ENCODE measurements around the gene LYRM9. TPM values are rescaled to one million over a fixed set of nuclear protein-coding genes. Genes with fewer than 3 reads are reported as not detected.

LYRM9 gene
- 10 to 100 TPM; 11.7 to 14.5 TPM for total RNA-seq

DNA sequence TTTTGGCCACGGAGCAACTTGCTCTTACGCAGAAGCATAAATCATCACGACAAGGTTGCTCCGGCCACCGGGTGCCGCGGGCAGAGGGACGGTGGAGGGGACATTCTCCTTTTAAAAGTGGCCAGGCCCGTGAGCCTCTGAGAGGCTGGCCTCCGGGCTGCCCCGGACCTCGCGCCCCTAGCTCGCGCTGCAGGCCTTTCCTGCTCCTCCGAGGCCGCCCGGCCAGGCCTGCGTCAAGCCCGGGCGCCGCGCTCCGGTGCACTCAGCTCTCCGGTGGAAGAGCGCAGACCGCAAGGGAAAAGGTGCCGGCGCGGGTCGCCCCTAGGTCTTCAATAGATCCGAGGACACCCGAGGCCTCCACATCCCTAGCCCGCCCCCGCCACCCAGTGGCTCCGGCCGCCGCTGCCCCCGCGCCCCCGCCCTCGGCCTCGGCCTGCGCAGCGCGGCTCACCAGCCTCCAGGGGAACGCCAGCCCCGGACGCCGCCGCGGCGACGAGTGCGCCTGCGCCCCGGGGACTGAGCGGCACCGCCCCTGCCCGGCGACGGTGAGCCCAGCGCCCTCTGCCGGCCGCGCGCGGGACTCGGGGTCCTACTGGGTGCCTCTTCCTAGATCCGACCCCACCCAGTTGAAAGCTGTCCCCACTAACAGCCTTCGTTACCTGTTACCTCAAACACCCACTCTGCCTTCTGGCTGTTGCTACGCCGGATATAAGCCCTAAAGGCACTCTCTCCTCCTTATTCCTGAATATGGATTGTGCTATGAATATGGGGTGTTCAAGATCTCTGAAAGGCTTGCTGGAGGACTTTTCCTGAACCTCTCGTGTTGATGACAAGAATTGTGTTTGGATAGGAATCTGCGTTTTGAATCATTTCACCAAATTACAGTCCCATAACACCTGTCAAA lies at the start of gene LYRM9:
TSS of gene LYRM9 (minus strand) at position 500 of the 904 bp plus-strand sequence. CDS start 10,671 bp downstream, outside the sequence.
- intact Hi-C loops (cut with DNase I), result no loop called here
- H3K27me3 ChIP-seq, result no peaks in the 10 kb centered on the region
- 0 to 1% methylated on average over 14 to 51 of the region's 75 CpGs for WGBS, 2 donors
- H3K27ac ChIP-seq, result peak within 1 kb of the TSS; percentile 76 to 93 (median 85)
- no peaks in the 10 kb centered on the region for H3K36me3 ChIP-seq (replicated peaks in 1 of 2; ENCODE audit: insufficient read depth in 1 of 2, low read depth in 2 of 2)
- DNase-seq (peak; percentile 92 to 95 (median 94)), ATAC-seq (peak; percentile 96)
- peak within 1 kb of the TSS; percentile 36 to 42 for H3K4me3 ChIP-seq
- H3K4me1 ChIP-seq, result peaks cover 44% of the 10 kb centered on the region
- no peaks in the 10 kb centered on the region for H3K9me3 ChIP-seq
- TF ChIP-seq POLR2A (IDR thresholded peaks at IDR 0.05), result peak; percentile 52 to 76 (median 72)
- TF ChIP-seq, protein P1, sequence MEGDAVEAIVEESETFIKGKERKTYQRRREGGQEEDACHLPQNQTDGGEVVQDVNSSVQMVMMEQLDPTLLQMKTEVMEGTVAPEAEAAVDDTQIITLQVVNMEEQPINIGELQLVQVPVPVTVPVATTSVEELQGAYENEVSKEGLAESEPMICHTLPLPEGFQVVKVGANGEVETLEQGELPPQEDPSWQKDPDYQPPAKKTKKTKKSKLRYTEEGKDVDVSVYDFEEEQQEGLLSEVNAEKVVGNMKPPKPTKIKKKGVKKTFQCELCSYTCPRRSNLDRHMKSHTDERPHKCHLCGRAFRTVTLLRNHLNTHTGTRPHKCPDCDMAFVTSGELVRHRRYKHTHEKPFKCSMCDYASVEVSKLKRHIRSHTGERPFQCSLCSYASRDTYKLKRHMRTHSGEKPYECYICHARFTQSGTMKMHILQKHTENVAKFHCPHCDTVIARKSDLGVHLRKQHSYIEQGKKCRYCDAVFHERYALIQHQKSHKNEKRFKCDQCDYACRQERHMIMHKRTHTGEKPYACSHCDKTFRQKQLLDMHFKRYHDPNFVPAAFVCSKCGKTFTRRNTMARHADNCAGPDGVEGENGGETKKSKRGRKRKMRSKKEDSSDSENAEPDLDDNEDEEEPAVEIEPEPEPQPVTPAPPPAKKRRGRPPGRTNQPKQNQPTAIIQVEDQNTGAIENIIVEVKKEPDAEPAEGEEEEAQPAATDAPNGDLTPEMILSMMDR (IDR thresholded peaks at IDR 0.05), result peak; percentile 73 to 97 (median 90)

DNA sequence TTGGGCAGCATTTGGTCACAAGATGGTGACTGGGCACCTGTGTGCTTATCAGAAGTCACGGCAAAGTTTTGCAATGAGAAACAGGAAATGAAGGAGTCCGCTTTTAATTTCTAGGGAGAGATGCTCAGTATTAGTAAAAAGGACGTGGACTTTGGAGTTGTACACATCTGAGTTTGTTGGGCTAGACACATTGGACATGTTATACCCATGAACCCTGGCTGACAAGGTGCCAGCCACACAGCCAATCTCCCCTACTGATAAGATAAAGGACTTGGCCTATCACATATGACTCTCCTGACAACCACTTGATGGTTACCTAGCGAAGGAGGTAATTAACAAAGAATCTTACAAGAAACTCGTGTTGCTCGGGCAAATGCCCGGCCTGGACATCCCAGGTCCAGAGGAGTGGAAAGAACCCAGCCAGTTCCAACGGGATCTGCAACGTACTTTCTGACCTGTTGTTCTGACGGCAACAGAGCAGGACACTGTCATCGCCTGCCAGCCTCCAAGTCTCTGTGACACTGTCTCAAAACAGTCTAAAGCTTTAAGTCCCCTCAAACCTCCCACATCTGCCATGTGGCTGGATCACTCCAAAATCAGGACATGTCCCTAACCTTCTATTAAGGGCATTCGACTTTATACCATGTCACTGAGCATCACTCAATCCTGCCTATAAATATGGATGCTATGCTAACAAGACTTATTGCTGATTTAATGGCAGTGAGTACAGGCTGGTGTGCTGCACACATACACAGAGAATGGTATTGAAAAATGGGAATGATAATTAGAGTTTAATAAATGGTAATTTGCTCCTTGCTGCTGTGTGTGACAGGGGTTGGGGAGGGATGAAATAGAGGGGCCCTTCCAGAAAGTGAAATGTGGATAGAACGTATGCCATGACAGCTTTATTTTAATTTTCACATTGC lies 47.6 kb upstream of the LYRM9 start:
- Histone ChIP-seq H3K36me3 (replicated peaks in 1 of 2; ENCODE audit: insufficient read depth in 1 of 2, low read depth in 2 of 2) (no peaks in the 10 kb centered on the region), H3K4me3 (no peak overlapping the region), H3K4me1 (peaks cover 11% of the 10 kb centered on the region), H3K9me3 (no peaks in the 10 kb centered on the region), H3K27me3 (no peaks in the 10 kb centered on the region), H3K27ac (no peak overlapping the region)
- WGBS, 2 donors, result 45 to 81% methylated on average over 7 to 13 of the region's 13 CpGs
- no peak for TF ChIP-seq POLR2A (IDR thresholded peaks at IDR 0.05)
- TF ChIP-seq, protein P1 (IDR thresholded peaks at IDR 0.05), result no peak
- DNase-seq (peak in 3 of 4 donors; percentile 27 to 55 (median 31)), ATAC-seq (peak; percentile 55)
- intact Hi-C loops (cut with DNase I), result no loop called here

- 68 to 78% methylated on average over 6 to 7 of the region's 7 CpGs for WGBS, 2 donors
- Histone ChIP-seq H3K4me1 (peaks cover 11% of the 10 kb centered on the region), H3K9me3 (no peaks in the 10 kb centered on the region), H3K36me3 (replicated peaks in 1 of 2; ENCODE audit: insufficient read depth in 1 of 2, low read depth in 2 of 2) (no peaks in the 10 kb centered on the region), H3K27me3 (no peaks in the 10 kb centered on the region), H3K4me3 (no peak overlapping the region), H3K27ac (no peak overlapping the region)
- TF ChIP-seq POLR2A (IDR thresholded peaks at IDR 0.05), result no peak
- TF ChIP-seq, protein P1 (IDR thresholded peaks at IDR 0.05), result no peak
- ATAC-seq (no peak), DNase-seq (no peak)
- intact Hi-C loops (cut with DNase I), result loop anchor here (10.0 kb wide), 1 partner anchor 45 kb away; no protein-coding TSS in a partner anchor
Measured at GRCh38 chr17:27939474-27940465, 46.6 kb upstream of the LYRM9 start.

GRCh38 chr17:27938864-27939263 lies 45.7 kb upstream of the LYRM9 start:
- no peak overlapping the region for H3K4me3 ChIP-seq
- DNase-seq (no peak), ATAC-seq (no peak)
- no peaks in the 10 kb centered on the region for H3K27me3 ChIP-seq
- WGBS, 2 donors, result 85 to 88% methylated on average over 4 of the region's 4 CpGs
- H3K4me1 ChIP-seq, result peaks cover 11% of the 10 kb centered on the region
- no peaks in the 10 kb centered on the region for H3K9me3 ChIP-seq
- H3K36me3 ChIP-seq (replicated peaks in 1 of 2; ENCODE audit: insufficient read depth in 1 of 2, low read depth in 2 of 2), result no peaks in the 10 kb centered on the region
- TF ChIP-seq, protein P1 (IDR thresholded peaks at IDR 0.05), result no peak
- no peak for TF ChIP-seq POLR2A (IDR thresholded peaks at IDR 0.05)
- intact Hi-C loops (cut with DNase I), result loop anchor here (10.0 kb wide), 1 partner anchor 46 kb away; no protein-coding TSS in a partner anchor
- no peak overlapping the region for H3K27ac ChIP-seq
